H9 (cell line): ENCODE data around the gene MIER1. TPM values are rescaled to one million over a fixed set of nuclear protein-coding genes. Genes with fewer than 3 reads are reported as not detected.
"Not testable (repeated sequence)": the region's sequence is repeated elsewhere in the genome, so short reads cannot be mapped to it uniquely, and the experiment has no call there.

ENCODE experiments used
- DNase-seq: peaks from one replicate; pipeline ENCODE4 v3.0.0-alpha.2; 2017
- H2AFZ ChIP-seq: one replicate; pipeline ENCODE4 v1.6.1; 2013; ENCODE audit warnings: mild to moderate bottlenecking, low read length, control low read depth, moderate library complexity
- H2AK5ac ChIP-seq: 2 replicates; pipeline ENCODE4 v1.6.1; 2013; ENCODE audit warnings: low read length, control low read depth, mixed read lengths; ENCODE audit not compliant: insufficient read length
- H2BK120ac ChIP-seq: one replicate; pipeline ENCODE4 v1.6.1; 2013; ENCODE audit warnings: low read depth, mild to moderate bottlenecking, low read length, control low read depth, inconsistent platforms; ENCODE audit not compliant: poor library complexity, severe bottlenecking
- H2BK12ac ChIP-seq: 2 replicates; pipeline ENCODE4 v1.6.1; 2013; ENCODE audit warnings: low read length, control low read depth, mixed read lengths, low read depth; ENCODE audit not compliant: insufficient read length
- H2BK15ac ChIP-seq: 2 replicates; pipeline ENCODE4 v1.6.1; 2013; ENCODE audit warnings: low read depth, low read length, control low read depth
- H2BK20ac ChIP-seq: one replicate; pipeline ENCODE4 v1.6.1; 2013; ENCODE audit warnings: low read depth, mild to moderate bottlenecking, low read length, control low read depth, inconsistent platforms; ENCODE audit not compliant: poor library complexity, severe bottlenecking
- H2BK5ac ChIP-seq: 2 replicates; pipeline ENCODE4 v1.6.1; 2013; ENCODE audit warnings: low read length, control low read depth, mixed read lengths; ENCODE audit not compliant: insufficient read length
- H3K14ac ChIP-seq: 2 replicates; pipeline ENCODE4 v1.6.1; 2013; ENCODE audit warnings: low read length, control low read depth; ENCODE audit not compliant: insufficient read depth
- H3K18ac ChIP-seq: 2 replicates; pipeline ENCODE4 v1.6.1; 2013; ENCODE audit warnings: low read depth, mild to moderate bottlenecking, mixed read lengths, low read length, control low read depth; ENCODE audit not compliant: insufficient read length
- H3K23ac ChIP-seq: 2 replicates; pipeline ENCODE4 v1.6.1; 2013; ENCODE audit warnings: low read length, control low read depth, mixed read lengths, low read depth; ENCODE audit not compliant: insufficient read length
- H3K23me2 ChIP-seq: 2 replicates; pipeline ENCODE4 v1.6.1; 2013; ENCODE audit warnings: low read depth, mild to moderate bottlenecking, mixed read lengths, low read length, control low read depth; ENCODE audit not compliant: insufficient read length, poor library complexity, severe bottlenecking
- H3K27ac ChIP-seq: 2 replicates; pipeline ENCODE4 v1.5.1; 2013; ENCODE audit warnings: low read length, control low read depth, mixed read lengths, low read depth; ENCODE audit not compliant: insufficient read length
- H3K27me3 ChIP-seq: 2 replicates; pipeline ENCODE4 v1.6.1; 2013; ENCODE audit warnings: low read length, control low read depth, inconsistent platforms; ENCODE audit not compliant: insufficient read depth
- H3K4ac ChIP-seq: 2 replicates; pipeline ENCODE4 v1.6.1; 2013; ENCODE audit warnings: low read depth, mild to moderate bottlenecking, control low read depth, inconsistent platforms, low read length, moderate library complexity
- H3K4me1 ChIP-seq: 2 replicates; pipeline ENCODE4 v1.6.1; 2013; ENCODE audit warnings: low read length, control low read depth, inconsistent platforms; ENCODE audit not compliant: insufficient read depth
- H3K4me2 ChIP-seq: 2 replicates; pipeline ENCODE4 v1.6.1; 2013; ENCODE audit warnings: low read length, control low read depth, mixed read lengths; ENCODE audit not compliant: insufficient read length, insufficient read depth
- H3K56ac ChIP-seq: 2 replicates; pipeline ENCODE4 v1.6.1; 2013; ENCODE audit warnings: low read depth, mild to moderate bottlenecking, mixed read lengths, low read length, control low read depth; ENCODE audit not compliant: insufficient read length
- H3K79me1 ChIP-seq: 2 replicates; pipeline ENCODE4 v1.6.1; 2013; ENCODE audit warnings: low read depth, mild to moderate bottlenecking, moderate library complexity, low read length, control low read depth, inconsistent platforms; ENCODE audit not compliant: insufficient read depth, poor library complexity, severe bottlenecking
- H3K79me2 ChIP-seq: 2 replicates; pipeline ENCODE4 v1.6.1; 2013; ENCODE audit warnings: low read length, control low read depth, inconsistent platforms; ENCODE audit not compliant: insufficient read depth
- H3K9ac ChIP-seq: 2 replicates; pipeline ENCODE4 v1.6.1; 2013; ENCODE audit warnings: low read length, control low read depth, mixed read lengths; ENCODE audit not compliant: insufficient read length; ENCODE audit errors: extremely low read depth
- H3K9me3 ChIP-seq: one replicate; pipeline ENCODE4 v1.6.1; 2013; ENCODE audit warnings: low read depth, low read length, inconsistent platforms; ENCODE audit not compliant: control insufficient read depth
- H3T11ph ChIP-seq: one replicate; pipeline ENCODE4 v1.6.1; 2013; ENCODE audit warnings: mild to moderate bottlenecking, low read length, control low read depth, inconsistent platforms
- H4K20me1 ChIP-seq: one replicate; pipeline ENCODE4 v1.6.1; 2013; ENCODE audit not compliant: control insufficient read depth, insufficient read length, insufficient read depth
- H4K5ac ChIP-seq: 2 replicates; pipeline ENCODE4 v1.6.1; 2013; ENCODE audit warnings: low read depth, mild to moderate bottlenecking, mixed read lengths, low read length, control low read depth; ENCODE audit not compliant: insufficient read length
- H4K8ac ChIP-seq: replicated peaks from 2 replicates; pipeline ENCODE4 v1.6.1; 2013; ENCODE audit warnings: low read length, control low read depth, mixed read lengths, low read depth; ENCODE audit not compliant: insufficient read length
- H4K91ac ChIP-seq: 2 replicates; pipeline ENCODE4 v1.6.1; 2013; ENCODE audit warnings: low read depth, mild to moderate bottlenecking, moderate library complexity, mixed read lengths, low read length, control low read depth; ENCODE audit not compliant: insufficient read length
- H3K27ac Mint-ChIP-seq, 3 experiments: 2 replicates in 2 of 3; 3 replicates in 1 of 3; pipeline ENCODE4 v1.8.0; 2020 to 2021; ENCODE audit warnings: mixed read lengths in 3 of 3, mild to moderate bottlenecking in 1 of 3, moderate library complexity in 1 of 3
- H3K27me3 Mint-ChIP-seq: 2 replicates; pipeline ENCODE4 v1.8.0; 2021; ENCODE audit warnings: low read depth, mild to moderate bottlenecking, moderate library complexity, mixed read lengths
- H3K36me3 Mint-ChIP-seq, 3 experiments: 2 replicates in 2 of 3; 3 replicates in 1 of 3; pipeline ENCODE4 v1.8.0; 2020 to 2021; ENCODE audit warnings: low read depth in 3 of 3, mixed read lengths in 3 of 3; ENCODE audit not compliant: insufficient read depth in 1 of 3
- H3K4me1 Mint-ChIP-seq, 2 experiments: 2 replicates each; pipeline ENCODE4 v1.8.0; 2020; ENCODE audit warnings: mixed read lengths in 2 of 2
- H3K4me3 Mint-ChIP-seq, 2 experiments: 2 replicates in 1 of 2; 3 replicates in 1 of 2; pipeline ENCODE4 v1.8.0; 2020 to 2021; ENCODE audit warnings: mild to moderate bottlenecking in 2 of 2, mixed read lengths in 2 of 2, moderate library complexity in 1 of 2
- H3K9me3 Mint-ChIP-seq, 2 experiments: 2 replicates in 1 of 2; 3 replicates in 1 of 2; pipeline ENCODE4 v1.8.0; 2020; ENCODE audit warnings: mild to moderate bottlenecking in 2 of 2, mixed read lengths in 2 of 2, moderate library complexity in 1 of 2
- CTCF ChIP-seq: fragments of 200-600 bp; sonication (generic); conservative IDR thresholded peaks from 3 replicates; pipeline ENCODE4 v1.8.0; 2021; ENCODE audit warnings: antibody characterized with exemption, mild to moderate bottlenecking
- WGBS: extraction: QIAGEN DNeasy Blood & Tissue Kit; methylation state at CpG from one replicate; pipeline ENCODE4 v1.1.7; 2013; ENCODE audit warnings: missing lambda C conversion rate, low lambda C conversion rate, mixed read lengths; ENCODE audit not compliant: insufficient read length; ENCODE audit errors: extremely low coverage; 5-methylcytosine and 5-hydroxymethylcytosine counted together
- total RNA-seq: library from RNA; stranded (reverse); gene quantifications from 2 replicates; pipeline ENCODE4 v1.2.1, GENCODE V29; 2021

Gene MIER1
- total RNA-seq, 1 experiment from 2014 or later, result 28.5 TPM

- Histone ChIP-seq H2BK5ac (no peak overlapping the region), H3K4me1 (no peaks in the 10 kb centered on the region), H4K5ac (no peak overlapping the region), H2AFZ (no peak overlapping the region), H3K9me3 (no peaks in the 10 kb centered on the region), H3K4ac (no peak overlapping the region), H2BK12ac (no peak overlapping the region), H3K18ac (no peak overlapping the region), H3T11ph (no peak overlapping the region), H2BK20ac (no peak overlapping the region), H4K8ac (no peak overlapping the region), H2AK5ac (no peak overlapping the region), H3K14ac (no peak overlapping the region), H3K23me2 (no peaks in the 10 kb centered on the region), H3K4me2 (no peak overlapping the region), H3K9ac (no peak overlapping the region), H3K79me2 (no peaks in the 10 kb centered on the region), H3K56ac (no peak overlapping the region), H3K79me1 (no peaks in the 10 kb centered on the region), H2BK120ac (no peak overlapping the region), H2BK15ac (no peak overlapping the region), H3K27ac (no peak overlapping the region), H4K20me1 (no peaks in the 10 kb centered on the region), H3K27me3 (no peaks in the 10 kb centered on the region), H4K91ac (no peak overlapping the region), H3K23ac (no peak overlapping the region)
- WGBS, result no CpG with 5 or more reads among the region's 3 CpGs
- Mint-ChIP-seq H3K9me3 (no peaks in the 10 kb centered on the region), H3K36me3 (peaks cover 14 to 62% (median 55%) of the 10 kb centered on the region in 3 experiments; a peak in 6 of 7 replicates), H3K27ac (no peak overlapping the region), H3K4me1 (peaks cover 2 to 8% of the 10 kb centered on the region in 2 experiments; a peak in 2 of 4 replicates), H3K27me3 (no peaks in the 10 kb centered on the region), H3K4me3 (no peak overlapping the region)
- DNase-seq, result no peak
- TF ChIP-seq CTCF, result no peak
Observed at GRCh38 chr1:66957938-66958337, 33.1 kb downstream of the MIER1 start.

- H4K5ac ChIP-seq, H3K9me3 ChIP-seq, H3K27me3 ChIP-seq, H3K27me3 Mint-ChIP-seq, H3K9me3 Mint-ChIP-seq, H2BK15ac ChIP-seq, H3K27ac ChIP-seq, H3K79me1 ChIP-seq, H3K27ac Mint-ChIP-seq, H3K23ac ChIP-seq, H3K4me1 ChIP-seq, H3K18ac ChIP-seq, H2AFZ ChIP-seq, H3K23me2 ChIP-seq, H3K4me2 ChIP-seq, H3K14ac ChIP-seq, H2BK120ac ChIP-seq, H3K4ac ChIP-seq, DNase-seq, H2AK5ac ChIP-seq, H3K9ac ChIP-seq, H4K20me1 ChIP-seq, H4K8ac ChIP-seq, H4K91ac ChIP-seq, H3K56ac ChIP-seq, H2BK5ac ChIP-seq, H3K79me2 ChIP-seq, H2BK20ac ChIP-seq, H3K4me3 Mint-ChIP-seq, H3K4me1 Mint-ChIP-seq, H2BK12ac ChIP-seq, H3T11ph ChIP-seq: not testable (repeated sequence)
- H3K36me3 Mint-ChIP-seq, result peaks cover 31 to 84% (median 71%) of the 10 kb centered on the region in 3 experiments
- WGBS, result no CpG with 5 or more reads among the region's 7 CpGs
Observed at GRCh38 chr1:66966188-66966873, 41.5 kb downstream of the MIER1 start.
